ENCODE measurements around the gene HTR3C.

Gene HTR3C

GRCh38 chr3:184082465-184082864 lies 29.6 kb downstream of the HTR3C start:
- H3K4me3 ChIP-seq (replicated peaks; ENCODE audit: insufficient read depth, low read length), result no peak overlapping the region
- no peak overlapping the region for H3K27ac ChIP-seq (replicated peaks)
- H3K27me3 ChIP-seq (ENCODE audit: insufficient read depth, poor library complexity, severe bottlenecking), result no peaks in the 10 kb centered on the region
- no peak for DNase-seq (ENCODE audit: low read depth in 1 of 2, low spot score in 1 of 2)
- TF ChIP-seq CTCF (IDR thresholded peaks at IDR 0.05; ENCODE audit: insufficient read depth, low read length) (no peak), POLR2AphosphoS5 (IDR thresholded peaks at IDR 0.05; ENCODE audit: low read depth) (no peak), SPI1 (IDR thresholded peaks at IDR 0.05; ENCODE audit: borderline replicate concordance, low read depth) (no peak)

GRCh38 chr3:184085389-184085852 lies 32.6 kb downstream of the HTR3C start:
- Histone ChIP-seq H3K27ac (replicated peaks) (no peak overlapping the region), H3K4me3 (replicated peaks; ENCODE audit: insufficient read depth, low read length) (no peak overlapping the region), H3K27me3 (ENCODE audit: insufficient read depth, poor library complexity, severe bottlenecking) (no peaks in the 10 kb centered on the region)
- DNase-seq (ENCODE audit: low read depth in 1 of 2, low spot score in 1 of 2), result peak; percentile 8 to 23
- TF ChIP-seq CTCF (IDR thresholded peaks at IDR 0.05; ENCODE audit: insufficient read depth, low read length) (no peak), REST (IDR thresholded peaks at IDR 0.05; ENCODE audit: insufficient replicate concordance, low read depth) (no peak), POLR2AphosphoS5 (IDR thresholded peaks at IDR 0.05; ENCODE audit: low read depth) (no peak), SPI1 (IDR thresholded peaks at IDR 0.05; ENCODE audit: borderline replicate concordance, low read depth) (no peak), GABPA (IDR thresholded peaks at IDR 0.05; ENCODE audit: low read depth) (no peak)

GRCh38 chr3:184092199-184092598 lies 39.4 kb downstream of the HTR3C start:
- TF ChIP-seq SPI1 (IDR thresholded peaks at IDR 0.05; ENCODE audit: borderline replicate concordance, low read depth) (no peak), GABPA (IDR thresholded peaks at IDR 0.05; ENCODE audit: low read depth) (no peak), POLR2AphosphoS5 (IDR thresholded peaks at IDR 0.05; ENCODE audit: low read depth) (no peak), REST (IDR thresholded peaks at IDR 0.05; ENCODE audit: insufficient replicate concordance, low read depth) (no peak), CTCF (IDR thresholded peaks at IDR 0.05; ENCODE audit: insufficient read depth, low read length) (no peak)
- H3K4me3 ChIP-seq (replicated peaks; ENCODE audit: insufficient read depth, low read length), result no peak overlapping the region
- no peaks in the 10 kb centered on the region for H3K27me3 ChIP-seq (ENCODE audit: insufficient read depth, poor library complexity, severe bottlenecking)
- no peak overlapping the region for H3K27ac ChIP-seq (replicated peaks)
- DNase-seq (ENCODE audit: low read depth in 1 of 2, low spot score in 1 of 2), result no peak

- DNase-seq (ENCODE audit: low read depth in 1 of 2, low spot score in 1 of 2), result no peak
- TF ChIP-seq CTCF (IDR thresholded peaks at IDR 0.05; ENCODE audit: insufficient read depth, low read length) (no peak), SPI1 (IDR thresholded peaks at IDR 0.05; ENCODE audit: borderline replicate concordance, low read depth) (peak; percentile 31; the same call in 1 of the 2 replicates), REST (IDR thresholded peaks at IDR 0.05; ENCODE audit: insufficient replicate concordance, low read depth) (no peak)
- Histone ChIP-seq H3K27me3 (ENCODE audit: insufficient read depth, poor library complexity, severe bottlenecking) (no peaks in the 10 kb centered on the region), H3K4me3 (replicated peaks; ENCODE audit: insufficient read depth, low read length) (no peak within 1 kb of the TSS), H3K27ac (replicated peaks) (no peak within 1 kb of the TSS)
Measured at GRCh38 chr3:184096811-184097383, 44.0 kb downstream of the HTR3C start, which contains the start of gene HTR3E. Gene HTR3E (plus strand): TSS chr3:184097064. CDS start chr3:184097530, 466 bp downstream.
